Measurements from ENCODE around the gene PRTN3.
"Not testable (repeated sequence)": the region's sequence is repeated elsewhere in the genome, so short reads cannot be mapped to it uniquely, and the experiment has no call there.

PRTN3 gene

GRCh38 chr19:888581-889385, 48.0 kb downstream of the PRTN3 start:
- H3K36me3 ChIP-seq (replicated peaks; ENCODE audit: low read depth, low read length), result peaks cover 44% of the 10 kb centered on the region
- no peak overlapping the region for H3K27ac ChIP-seq (ENCODE audit: low read length)
- no peaks in the 10 kb centered on the region for H3K27me3 ChIP-seq (ENCODE audit: low read depth, low read length)
- peaks cover 14% of the 10 kb centered on the region for H3K79me2 ChIP-seq (ENCODE audit: low read length)
- no peak overlapping the region for H2AFZ ChIP-seq (ENCODE audit: low read depth, low read length)
- H4K20me1 ChIP-seq (ENCODE audit: insufficient read depth, low read length), result no peaks in the 10 kb centered on the region
- TF ChIP-seq CTCF (IDR thresholded peaks at IDR 0.05; ENCODE audit: low read depth, low read length) (no peak), EZH2phosphoT487 (IDR thresholded peaks at IDR 0.05; ENCODE audit: low read depth) (no peak)
- H3K4me2 ChIP-seq (ENCODE audit: low read length), result no peak overlapping the region
- no peak overlapping the region for H3K4me3 ChIP-seq (ENCODE audit: low read length)
- H3K9me3 ChIP-seq (ENCODE audit: insufficient read depth, low read length), result no peaks in the 10 kb centered on the region
- no peak overlapping the region for H3K9ac ChIP-seq (ENCODE audit: low read length)
- no peaks in the 10 kb centered on the region for H3K4me1 ChIP-seq (ENCODE audit: low read length)

GRCh38 chr19:889662-890295, 49.0 kb downstream of the PRTN3 start:
- no peak overlapping the region for H3K4me3 ChIP-seq (ENCODE audit: low read length)
- TF ChIP-seq EZH2phosphoT487 (IDR thresholded peaks at IDR 0.05; ENCODE audit: low read depth), result no peak
- no peak for TF ChIP-seq CTCF (IDR thresholded peaks at IDR 0.05; ENCODE audit: low read depth, low read length)
- no peak overlapping the region for H2AFZ ChIP-seq (ENCODE audit: low read depth, low read length)
- H3K9me3 ChIP-seq (ENCODE audit: insufficient read depth, low read length), result no peaks in the 10 kb centered on the region
- H3K36me3 ChIP-seq (replicated peaks; ENCODE audit: low read depth, low read length), result peaks cover 44% of the 10 kb centered on the region
- H3K4me1 ChIP-seq (ENCODE audit: low read length), result no peaks in the 10 kb centered on the region
- no peak overlapping the region for H3K4me2 ChIP-seq (ENCODE audit: low read length)
- H3K9ac ChIP-seq (ENCODE audit: low read length), result no peak overlapping the region
- no peak overlapping the region for H3K27ac ChIP-seq (ENCODE audit: low read length)
- H4K20me1 ChIP-seq (ENCODE audit: insufficient read depth, low read length), result no peaks in the 10 kb centered on the region
- H3K27me3 ChIP-seq (ENCODE audit: low read depth, low read length), result no peaks in the 10 kb centered on the region
- peaks cover 14% of the 10 kb centered on the region for H3K79me2 ChIP-seq (ENCODE audit: low read length)

- H3K79me2 ChIP-seq (ENCODE audit: low read length), result peaks cover 14% of the 10 kb centered on the region
- no peaks in the 10 kb centered on the region for H3K9me3 ChIP-seq (ENCODE audit: insufficient read depth, low read length)
- H3K4me3 ChIP-seq (ENCODE audit: low read length), result no peak overlapping the region
- no peak overlapping the region for H3K27ac ChIP-seq (ENCODE audit: low read length)
- no peaks in the 10 kb centered on the region for H3K4me1 ChIP-seq (ENCODE audit: low read length)
- H3K4me2 ChIP-seq (ENCODE audit: low read length), result no peak overlapping the region
- no peaks in the 10 kb centered on the region for H3K27me3 ChIP-seq (ENCODE audit: low read depth, low read length)
- peaks cover 35% of the 10 kb centered on the region for H3K36me3 ChIP-seq (replicated peaks; ENCODE audit: low read depth, low read length)
- no peak overlapping the region for H3K9ac ChIP-seq (ENCODE audit: low read length)
- TF ChIP-seq CTCF (IDR thresholded peaks at IDR 0.05; ENCODE audit: low read depth, low read length) (no peak), EZH2phosphoT487 (IDR thresholded peaks at IDR 0.05; ENCODE audit: low read depth) (no peak)
- no peak overlapping the region for H2AFZ ChIP-seq (ENCODE audit: low read depth, low read length)
- no peaks in the 10 kb centered on the region for H4K20me1 ChIP-seq (ENCODE audit: insufficient read depth, low read length)
Measured at GRCh38 chr19:890831-891230, 50.0 kb downstream of the PRTN3 start.

- H3K36me3 ChIP-seq (replicated peaks; ENCODE audit: low read depth, low read length), result peaks cover 34% of the 10 kb centered on the region
- H4K20me1 ChIP-seq (ENCODE audit: insufficient read depth, low read length); H3K27me3 ChIP-seq (ENCODE audit: low read depth, low read length); H2AFZ ChIP-seq (ENCODE audit: low read depth, low read length); H3K4me1 ChIP-seq (ENCODE audit: low read length); H3K9me3 ChIP-seq (ENCODE audit: insufficient read depth, low read length): not testable (repeated sequence)
- peaks cover 14% of the 10 kb centered on the region for H3K79me2 ChIP-seq (ENCODE audit: low read length)
- H3K4me3 ChIP-seq (ENCODE audit: low read length), result peak overlapping the region; percentile 81
- H3K27ac ChIP-seq (ENCODE audit: low read length), result 0 out of 2 replicates have a peak overlapping the region, but pooled peaks have one; percentile 74
- peak overlapping the region; percentile 85 for H3K4me2 ChIP-seq (ENCODE audit: low read length)
- peak overlapping the region; percentile 93 for H3K9ac ChIP-seq (ENCODE audit: low read length)
Measured at GRCh38 chr19:891421-892200, 50.8 kb downstream of the PRTN3 start.
